GM21576 (cell line): Measurements from ENCODE around the gene KRTAP10-9.
"Not testable (repeated sequence)": the region's sequence is repeated elsewhere in the genome, so short reads cannot be mapped to it uniquely, and the experiment has no call there.

Source experiments
- ATAC-seq: cut with Tn5 transposase; IDR thresholded peaks from one replicate; pipeline ENCODE4 v1.9.1; 2021; ENCODE audit warnings: mild to moderate bottlenecking, moderate library complexity; ENCODE audit not compliant: unreplicated experiment

Gene KRTAP10-9

DNA sequence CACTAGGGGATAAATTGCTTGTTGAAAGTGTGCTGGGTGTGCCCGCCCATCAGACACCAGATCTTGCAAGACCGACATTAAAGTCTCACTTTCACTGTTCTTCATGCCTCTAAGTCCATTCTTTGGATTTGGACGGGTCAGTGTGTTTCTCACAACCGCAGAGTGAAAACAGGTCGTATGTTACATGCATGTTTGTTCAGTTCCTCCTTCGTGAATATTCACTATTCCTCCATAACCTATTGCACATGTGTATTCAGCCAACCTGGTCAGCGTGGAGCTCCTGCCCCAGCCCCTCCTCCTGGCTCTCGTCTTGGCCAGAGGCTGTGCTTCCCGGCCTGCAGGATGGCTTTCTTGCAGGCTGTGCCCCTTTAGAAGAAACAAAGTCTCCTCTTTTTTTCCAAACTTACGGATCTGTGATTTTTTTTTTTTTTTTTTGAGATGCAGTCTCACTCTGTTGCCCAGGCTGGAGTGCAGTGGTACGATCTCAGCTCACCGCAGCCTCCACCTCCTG, 32.4 kb upstream of the KRTAP10-9 start:
- ATAC-seq, result no peak

DNA sequence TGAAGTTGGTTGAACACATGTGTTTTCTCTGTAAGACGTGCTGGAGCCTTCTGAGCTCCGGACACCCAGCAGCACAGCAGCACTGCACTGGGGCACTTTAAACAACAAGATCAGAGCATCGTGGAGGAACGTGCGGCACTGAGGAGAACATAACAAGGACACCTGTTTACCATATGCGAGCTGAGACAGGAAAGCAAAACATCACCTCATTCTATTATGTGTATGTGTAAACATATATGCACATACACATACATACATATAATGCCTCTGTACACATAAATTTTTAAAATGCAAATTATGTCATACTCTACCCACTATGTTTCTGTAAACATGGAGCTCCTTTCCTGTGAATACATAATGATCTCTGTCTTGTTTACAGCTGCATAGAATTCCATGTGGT, 31.4 kb upstream of the KRTAP10-9 start:
- ATAC-seq, result no peak

DNA sequence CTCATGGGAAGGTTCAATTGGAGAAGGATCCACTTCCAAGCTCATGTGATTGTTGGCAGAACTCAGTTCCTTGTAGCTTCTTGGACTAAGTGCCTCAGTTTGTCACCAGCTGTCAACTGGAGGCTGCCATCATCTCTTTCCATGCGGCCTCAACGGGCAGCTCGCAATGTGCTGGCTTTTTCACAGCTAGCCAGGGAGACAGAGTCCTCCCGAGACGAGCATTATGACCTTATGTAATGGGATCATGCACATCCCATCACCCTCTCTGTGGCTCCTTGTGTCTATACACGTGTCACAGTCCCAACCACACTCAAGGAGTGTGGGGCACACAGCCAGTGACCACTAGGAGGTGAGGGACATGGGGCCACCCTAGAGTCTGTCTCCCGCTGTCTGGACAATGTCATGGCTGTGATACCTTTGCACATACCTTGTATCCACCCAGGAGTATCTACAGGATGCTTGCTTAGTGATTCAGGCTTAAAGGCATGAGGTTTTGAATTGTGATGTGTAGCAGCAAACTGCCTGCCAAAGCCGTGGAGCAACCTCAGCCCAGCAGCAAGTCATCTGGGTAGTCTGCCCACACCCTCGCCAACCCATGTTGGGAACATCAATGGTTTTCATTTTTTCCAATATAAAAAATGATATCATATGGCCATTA, 30.7 kb upstream of the KRTAP10-9 start:
- ATAC-seq, result no peak

DNA sequence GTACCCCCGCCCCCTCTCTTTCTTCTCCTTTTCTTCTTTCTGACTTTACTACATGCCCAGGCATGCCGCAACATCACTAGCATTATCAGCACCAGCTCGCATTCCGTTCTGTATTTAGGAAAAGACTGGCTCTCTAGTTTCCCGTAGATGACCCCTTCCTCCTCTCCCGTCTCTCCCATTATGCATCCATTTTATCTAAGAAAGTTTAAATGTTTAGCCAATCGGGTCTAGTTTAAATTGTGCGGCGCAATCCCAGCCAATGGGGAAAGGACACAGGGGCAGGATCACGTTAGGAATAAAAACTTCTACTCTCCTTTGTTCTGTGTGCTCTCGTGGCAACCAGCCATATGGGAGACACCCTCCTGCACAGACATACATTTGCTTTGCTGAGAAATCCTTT, 28.8 kb upstream of the KRTAP10-9 start:
- no peak for ATAC-seq

DNA sequence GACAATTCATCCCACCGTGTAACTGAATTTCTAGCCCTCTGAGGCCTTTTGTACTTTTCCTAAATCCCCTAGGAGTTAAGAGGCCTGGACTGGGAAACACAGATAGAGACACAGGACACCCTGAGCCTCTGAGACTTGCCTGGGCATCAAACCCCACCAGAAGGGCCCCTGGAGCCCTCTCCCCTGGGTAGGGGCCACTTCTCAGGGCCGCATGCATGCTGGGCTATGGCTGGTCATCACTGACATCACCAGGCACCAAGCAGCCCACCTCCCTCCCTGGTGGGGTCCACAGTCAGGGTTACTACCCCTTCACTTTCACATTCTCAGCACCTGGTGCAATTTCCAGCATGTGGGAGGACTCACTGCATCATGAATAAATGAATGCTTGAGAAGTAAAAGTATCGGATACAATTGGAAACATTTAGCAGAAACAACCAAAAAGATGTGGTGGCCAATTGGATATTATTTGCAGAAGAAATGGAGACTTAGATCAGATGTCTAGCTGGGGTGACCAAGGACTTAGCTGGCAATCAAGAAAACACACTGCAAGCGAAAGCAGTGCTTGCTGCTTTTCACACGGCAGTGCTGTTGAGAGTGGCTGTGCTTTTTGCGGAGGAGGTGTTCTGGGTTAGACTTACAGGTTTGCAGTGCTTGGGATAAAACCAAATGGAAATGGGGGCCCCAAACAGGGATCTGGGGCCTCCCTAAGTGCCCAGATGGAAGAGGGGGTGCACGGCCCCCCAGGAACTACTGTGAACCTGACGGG, 27.4 kb upstream of the KRTAP10-9 start:
- no peak for ATAC-seq

DNA sequence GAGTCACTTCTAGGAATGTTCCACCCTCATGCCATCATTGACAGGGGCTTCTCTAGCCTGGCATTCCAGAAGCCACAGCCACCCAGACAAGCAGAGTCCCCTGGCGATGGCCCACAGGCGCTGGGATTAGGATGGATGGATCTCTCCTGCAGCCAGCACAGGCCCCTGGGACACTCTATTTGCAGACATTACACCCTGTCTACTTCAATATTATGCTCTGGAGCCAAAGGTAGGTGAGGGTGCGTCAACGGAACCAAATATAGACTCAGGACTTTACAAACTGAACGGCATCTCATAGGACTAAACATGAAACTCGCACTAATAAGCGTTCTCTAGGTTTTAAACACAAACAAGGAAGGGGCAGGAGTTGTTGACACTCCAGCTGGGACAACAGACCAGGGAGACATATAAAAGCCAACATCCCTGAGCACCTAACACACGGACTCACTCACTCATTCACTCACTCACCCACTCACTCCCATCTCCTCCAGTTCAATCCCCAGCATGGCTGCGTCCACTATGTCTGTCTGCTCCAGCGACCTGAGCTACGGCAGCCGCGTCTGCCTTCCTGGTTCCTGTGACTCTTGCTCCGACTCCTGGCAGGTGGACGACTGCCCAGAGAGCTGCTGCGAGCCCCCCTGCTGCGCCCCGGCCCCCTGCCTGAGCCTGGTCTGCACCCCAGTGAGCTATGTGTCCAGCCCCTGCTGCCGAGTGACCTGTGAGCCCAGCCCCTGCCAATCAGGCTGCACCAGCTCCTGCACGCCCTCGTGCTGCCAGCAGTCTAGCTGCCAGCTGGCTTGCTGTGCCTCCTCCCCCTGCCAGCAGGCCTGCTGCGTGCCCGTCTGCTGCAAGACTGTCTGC, 26.5 kb upstream of the KRTAP10-9 start, which contains the start of gene KRTAP10-7:
KRTAP10-7 (plus strand) TSS at position 480 of the 861 bp plus-strand sequence; CDS start at position 505, 25 bp downstream.
- not testable (repeated sequence) for ATAC-seq

DNA sequence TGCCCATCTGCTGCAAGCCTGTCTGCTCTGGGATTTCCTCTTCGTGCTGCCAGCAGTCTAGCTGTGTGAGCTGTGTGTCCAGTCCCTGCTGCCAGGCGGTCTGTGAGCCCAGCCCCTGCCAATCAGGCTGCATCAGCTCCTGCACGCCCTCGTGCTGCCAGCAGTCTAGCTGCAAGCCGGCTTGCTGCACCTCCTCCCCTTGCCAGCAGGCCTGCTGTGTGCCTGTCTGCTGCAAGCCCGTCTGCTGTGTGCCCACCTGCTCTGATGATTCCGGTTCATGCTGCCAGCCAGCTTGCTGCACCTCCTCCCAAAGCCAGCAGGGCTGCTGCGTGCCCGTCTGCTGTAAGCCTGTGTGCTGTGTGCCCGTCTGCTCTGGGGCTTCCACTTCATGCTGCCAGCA, 25.8 kb upstream of the KRTAP10-9 start:
- not testable (repeated sequence) for ATAC-seq

DNA sequence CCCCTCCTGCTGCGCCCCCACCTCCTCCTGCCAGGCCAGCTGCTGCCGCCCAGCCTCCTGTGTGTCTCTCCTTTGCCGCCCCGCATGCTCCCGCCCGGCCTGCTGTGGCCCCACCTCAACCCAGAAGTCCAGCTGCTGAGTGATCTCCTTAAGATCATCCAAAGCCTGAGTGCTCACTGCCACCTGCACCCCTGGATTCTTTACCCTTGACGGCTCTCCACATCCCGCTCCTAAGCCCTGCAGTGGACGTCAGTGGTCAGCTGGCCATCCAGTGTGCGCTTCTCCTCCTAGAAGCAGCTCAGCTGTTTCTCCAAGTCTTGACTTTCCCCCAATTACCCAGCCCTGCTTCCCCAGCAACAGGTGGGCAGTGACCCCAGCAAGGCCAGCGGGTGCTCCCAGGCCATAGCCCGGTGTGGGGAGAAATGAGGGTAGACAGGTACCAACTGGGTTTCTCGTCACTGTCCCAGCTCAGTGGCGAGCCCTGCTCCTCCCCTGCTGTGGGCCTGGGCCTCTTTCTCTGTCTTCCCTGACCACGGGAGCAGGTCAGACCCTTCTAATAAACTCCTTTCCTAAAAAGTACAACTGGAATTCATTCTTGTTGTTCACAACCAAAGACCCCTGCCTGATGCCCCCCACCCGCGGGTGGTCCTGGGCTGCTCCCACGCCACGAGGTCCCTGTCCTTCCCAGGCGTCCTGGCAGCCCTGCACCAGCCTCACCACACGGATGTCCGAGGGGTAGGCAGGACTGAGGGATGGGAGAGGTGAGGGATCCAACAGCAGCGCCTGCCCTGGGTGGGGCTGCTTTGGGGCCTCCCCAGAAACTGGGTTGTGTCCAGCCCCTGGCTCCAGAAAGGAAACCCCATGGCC, 25.1 kb upstream of the KRTAP10-9 start:
- no peak for ATAC-seq

DNA sequence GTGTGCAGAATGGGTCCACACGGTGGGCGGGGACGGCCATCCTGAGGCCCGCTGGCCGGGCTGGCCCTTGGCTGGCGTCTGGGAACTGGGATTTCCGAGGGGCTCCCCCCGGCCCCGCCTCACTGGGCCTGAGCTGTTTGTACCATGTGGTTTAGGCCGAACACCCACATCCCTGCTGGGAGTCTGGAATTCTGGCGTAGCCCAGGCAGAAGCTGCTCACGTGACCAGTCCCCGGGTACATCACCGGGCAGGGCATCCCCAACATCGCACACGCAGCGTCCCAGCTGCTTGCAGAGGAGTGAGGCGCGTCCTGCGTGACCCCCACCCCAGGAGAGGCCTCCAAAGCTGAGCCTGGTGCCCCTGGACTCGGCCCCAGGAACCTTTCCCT, 24.4 kb upstream of the KRTAP10-9 start:
- no peak for ATAC-seq

DNA sequence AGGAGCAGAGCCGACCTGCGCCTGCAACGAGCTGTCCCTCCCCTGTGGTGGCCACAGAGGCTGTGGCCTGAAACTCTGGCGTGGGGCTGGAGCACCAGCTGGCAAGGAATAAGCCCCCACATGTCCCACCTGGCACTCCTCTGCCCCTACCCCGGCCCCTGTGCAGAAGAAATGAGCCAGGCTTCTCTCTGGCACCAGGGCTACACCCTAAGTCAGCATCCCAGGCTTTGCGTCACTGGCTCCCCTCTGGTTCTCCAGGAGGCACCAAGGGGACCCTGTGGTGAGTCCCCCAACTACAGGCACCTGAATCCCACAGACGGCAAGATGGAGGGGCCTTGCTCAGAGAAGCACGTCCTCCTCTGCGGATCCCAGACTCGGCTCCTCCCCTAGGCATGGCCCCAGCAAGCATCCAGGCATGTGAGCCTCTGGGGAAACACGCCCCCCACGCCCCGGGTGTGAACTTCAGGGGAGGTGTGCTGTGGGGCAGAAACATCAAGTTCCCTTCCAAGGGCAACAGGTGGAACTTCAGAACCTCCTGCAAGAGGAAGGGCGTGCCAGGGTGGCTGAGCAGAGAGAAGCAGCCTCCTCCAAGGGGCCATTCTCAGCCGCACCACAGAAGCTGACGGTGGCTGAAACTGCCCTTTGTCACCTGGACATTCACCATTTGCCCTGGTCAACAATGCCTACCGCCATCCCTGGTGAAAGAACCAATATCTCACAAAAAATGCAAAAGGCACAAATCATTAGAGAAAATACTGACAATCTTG, 23.6 kb upstream of the KRTAP10-9 start:
- ATAC-seq, result no peak

DNA sequence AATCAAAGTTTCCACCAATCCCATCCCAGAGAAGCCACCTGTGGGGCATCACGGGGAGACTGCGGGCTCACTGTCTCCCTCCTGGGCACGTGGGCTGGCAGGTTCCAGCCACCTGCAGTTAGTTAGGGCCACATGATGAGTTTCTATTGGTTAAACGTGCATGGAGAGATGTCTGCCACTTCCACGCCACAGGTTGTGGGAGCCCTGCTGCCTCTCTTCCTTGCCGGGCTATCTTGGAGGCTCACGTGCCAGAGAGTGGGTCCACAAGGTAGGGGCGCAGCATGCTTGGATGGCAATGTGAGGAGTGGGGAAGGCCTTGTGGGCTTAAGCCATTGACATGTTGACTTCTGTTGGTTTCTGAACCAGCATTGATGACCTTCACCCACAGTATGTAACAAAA, 23.0 kb upstream of the KRTAP10-9 start:
- ATAC-seq, result no peak

DNA sequence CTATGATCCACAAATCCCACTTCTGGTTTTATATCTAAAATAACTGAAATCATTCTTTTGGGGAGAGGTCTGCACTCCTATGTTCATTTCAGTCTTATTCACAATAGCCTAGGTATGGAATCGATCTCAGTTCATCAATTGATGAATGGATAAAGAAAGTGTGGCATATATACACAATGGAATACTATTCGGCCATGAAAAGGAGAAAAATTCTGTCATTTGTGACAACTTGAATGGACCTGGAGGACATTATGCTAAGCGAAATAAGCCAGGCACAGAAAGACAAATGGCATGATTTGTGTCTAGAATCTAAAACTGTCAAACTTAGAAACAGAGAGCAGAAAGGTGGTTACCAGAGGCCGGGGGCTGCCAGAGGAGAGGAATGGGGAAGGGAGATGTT, 20.4 kb upstream of the KRTAP10-9 start:
- ATAC-seq, result no peak

DNA sequence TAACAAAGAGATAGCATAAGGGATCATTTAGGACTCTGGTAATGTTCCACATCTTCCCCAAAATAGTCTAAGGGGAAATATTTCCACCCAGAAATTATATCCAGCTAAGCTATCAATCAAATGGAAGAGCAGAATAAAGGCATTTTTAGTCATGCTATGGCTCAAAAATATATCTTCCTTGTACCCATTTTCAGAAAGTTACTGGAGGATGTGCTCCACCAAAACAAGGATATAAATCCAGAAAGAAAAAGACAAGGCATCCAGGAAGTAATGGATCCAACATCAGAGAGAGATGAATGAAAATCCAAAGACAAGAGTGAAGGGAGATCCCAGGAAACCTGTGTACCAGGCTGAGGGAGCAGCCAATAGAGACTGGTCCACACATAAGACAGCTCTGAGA, 17.7 kb upstream of the KRTAP10-9 start:
- ATAC-seq, result no peak

DNA sequence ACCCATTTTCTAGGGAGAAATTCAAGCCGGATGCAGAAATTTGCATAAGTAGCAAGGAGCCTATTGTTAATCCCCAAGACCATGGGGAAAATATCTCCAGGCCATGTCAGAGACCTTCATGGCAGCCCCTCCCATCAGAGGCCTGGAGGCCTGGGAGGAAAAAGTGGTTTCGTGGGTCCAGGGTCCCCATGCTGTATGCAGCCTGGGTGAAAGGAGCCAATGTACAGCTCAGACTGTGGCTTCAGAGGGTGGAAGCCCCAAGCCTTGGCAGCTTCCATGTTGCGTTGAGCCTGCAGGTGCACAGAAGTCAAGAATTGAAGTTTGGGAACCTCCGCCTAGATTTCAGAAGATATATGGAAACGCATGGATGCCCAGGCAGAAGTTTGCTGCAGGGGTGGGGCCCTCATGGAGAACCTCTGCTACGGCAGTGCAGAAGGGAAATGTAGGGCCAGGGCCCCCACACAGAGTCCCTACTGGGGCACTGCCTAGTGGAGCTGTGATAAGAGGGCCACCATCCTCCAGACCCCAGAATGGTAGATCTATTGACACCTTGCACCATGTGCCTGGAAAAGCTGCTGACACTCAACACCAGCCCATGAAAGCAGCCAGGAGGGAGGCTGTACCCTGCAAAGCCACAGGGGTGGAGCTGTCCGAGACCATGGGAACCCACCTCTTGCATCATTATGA, 16.6 kb upstream of the KRTAP10-9 start:
- not testable (repeated sequence) for ATAC-seq

DNA sequence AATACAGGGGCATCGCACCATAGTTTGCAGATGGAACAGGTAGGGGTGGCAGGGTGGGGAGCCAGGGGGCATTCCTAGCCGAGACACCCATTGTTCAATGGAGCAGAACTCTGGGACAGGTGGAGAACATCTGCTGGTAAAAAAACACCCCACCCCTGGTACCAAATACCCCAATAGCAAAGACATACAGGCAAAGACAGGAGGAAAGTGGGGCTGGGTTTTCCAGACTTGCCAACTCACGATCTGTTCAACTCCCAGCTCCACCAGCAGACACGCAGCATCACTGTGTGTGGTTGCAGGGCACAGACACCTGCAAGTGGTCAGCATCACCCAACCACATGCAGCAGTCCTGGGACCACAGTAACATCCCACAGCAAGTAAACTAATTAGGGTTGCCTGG, 15.3 kb upstream of the KRTAP10-9 start:
- no peak for ATAC-seq

DNA sequence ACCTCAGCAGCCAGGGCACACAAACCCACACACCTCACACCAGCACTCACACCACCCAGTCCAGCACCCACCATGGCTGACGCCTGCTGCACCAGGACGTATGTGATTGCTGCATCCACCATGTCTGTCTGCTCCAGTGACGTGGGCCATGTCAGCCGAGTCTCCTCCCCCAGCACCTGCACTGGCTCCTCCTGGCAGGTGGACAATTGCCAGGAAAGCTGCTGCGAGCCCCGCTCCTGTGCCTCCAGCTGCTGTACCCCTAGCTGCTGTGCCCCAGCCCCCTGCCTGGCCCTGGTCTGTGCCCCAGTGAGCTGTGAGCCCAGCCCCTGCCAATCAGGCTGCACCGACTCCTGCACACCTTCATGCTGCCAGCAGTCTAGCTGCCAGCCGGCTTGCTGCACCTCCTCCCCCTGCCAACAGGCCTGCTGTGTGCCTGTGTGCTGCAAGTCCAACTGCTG, 14.8 kb upstream of the KRTAP10-9 start, which contains the start of gene KRTAP10-8:
KRTAP10-8 (plus strand) TSS at position 51 of the 458 bp plus-strand sequence; CDS start at position 73, 22 bp downstream.
- ATAC-seq, result no peak

DNA sequence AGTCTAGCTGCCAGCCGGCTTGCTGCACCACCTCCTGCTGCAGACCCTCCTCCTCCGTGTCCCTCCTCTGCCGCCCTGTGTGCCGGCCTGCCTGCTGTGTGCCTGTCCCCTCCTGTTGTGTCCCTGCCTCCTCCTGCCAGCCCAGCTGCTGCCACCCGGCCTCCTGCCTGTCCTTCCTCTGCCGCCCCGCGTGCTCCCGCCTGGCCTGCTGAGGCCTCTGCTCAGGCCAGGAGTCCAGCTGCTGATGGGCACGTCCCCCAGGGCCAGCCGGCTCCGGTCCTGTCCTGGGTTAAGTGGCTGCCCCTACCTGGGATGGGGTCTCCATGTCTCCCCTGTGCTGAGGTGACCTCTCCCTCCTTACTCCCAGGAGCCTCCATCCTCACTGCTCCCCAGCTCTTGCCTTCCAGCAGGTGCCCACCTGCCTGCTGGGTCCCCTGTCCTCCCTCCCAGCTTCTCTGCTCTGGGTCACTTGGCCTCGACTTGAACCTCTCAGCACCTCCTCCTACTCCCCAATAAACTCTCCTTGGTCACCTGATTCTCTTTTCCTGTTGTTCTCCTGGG, 14.1 kb upstream of the KRTAP10-9 start:
- ATAC-seq, result no peak

DNA sequence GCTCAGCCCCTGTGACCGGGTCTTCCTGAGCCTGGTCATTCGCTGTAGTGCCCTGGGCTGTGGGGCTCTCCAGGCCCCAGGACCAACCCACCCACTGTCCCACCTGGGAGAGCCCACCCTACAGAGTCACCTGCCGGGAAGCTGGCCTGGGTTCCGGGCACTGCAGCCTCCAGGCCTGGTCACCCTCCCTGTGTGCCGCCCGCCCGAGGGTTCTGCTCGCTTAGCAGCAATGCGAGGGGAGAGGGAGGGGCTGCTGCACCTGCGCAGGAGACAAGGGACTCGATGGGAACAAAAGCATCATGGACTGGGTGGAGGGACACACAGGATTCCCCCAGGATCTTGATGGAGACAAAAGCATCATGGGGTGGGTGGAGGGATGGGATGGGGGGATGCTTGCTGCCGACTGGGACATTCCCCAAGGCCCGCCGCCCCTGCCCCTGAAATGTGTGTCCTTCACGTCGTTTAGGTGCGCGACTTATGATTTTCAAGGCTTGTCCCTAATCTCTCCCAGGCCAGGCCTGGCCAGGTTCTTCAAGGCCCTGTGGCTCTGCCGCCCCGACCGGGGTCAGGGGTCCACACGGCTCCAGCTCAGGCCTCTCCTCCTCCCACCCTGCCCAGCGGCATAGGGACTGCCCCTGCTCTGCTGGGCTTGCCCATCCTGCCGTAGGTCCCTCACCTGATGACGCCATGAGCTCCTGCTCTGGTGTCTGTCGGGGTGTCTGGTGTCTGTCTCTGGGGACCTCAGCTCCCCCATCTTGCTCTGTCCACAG, 13.3 kb upstream of the KRTAP10-9 start:
- no peak for ATAC-seq
